GM21576 (cell line): ENCODE data around the gene POLQ.
"Not testable (repeated sequence)": the region's sequence is repeated elsewhere in the genome, so short reads cannot be mapped to it uniquely, and the experiment has no call there.

Source experiments
- ATAC-seq: cut with Tn5 transposase; IDR thresholded peaks from one replicate; pipeline ENCODE4 v1.9.1; 2021; ENCODE audit warnings: mild to moderate bottlenecking, moderate library complexity; ENCODE audit not compliant: unreplicated experiment

Gene POLQ

GRCh38 chr3:121514496-121514895 lies 31.3 kb downstream of the POLQ start:
- ATAC-seq, result no peak

DNA sequence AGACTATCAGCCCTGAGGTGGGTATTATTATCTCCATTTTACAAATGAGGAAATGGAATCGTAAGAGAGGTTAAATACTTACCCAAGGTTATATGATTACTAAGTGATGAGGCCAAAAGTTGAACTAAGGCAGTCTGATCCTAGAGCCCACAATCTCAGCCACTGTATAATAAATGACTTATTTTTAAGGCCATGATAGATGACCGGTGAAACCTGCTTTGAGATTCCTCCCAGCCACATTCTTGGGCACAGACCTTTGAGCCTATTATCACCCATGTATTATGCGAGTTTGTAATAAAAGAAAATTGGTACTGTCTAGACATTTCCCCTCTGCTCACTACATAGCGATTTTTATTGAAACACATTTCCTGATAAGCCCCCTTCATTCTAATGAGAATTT lies 37.4 kb downstream of the POLQ start:
- ATAC-seq, result no peak

- ATAC-seq, result no peak
Measured at GRCh38 chr3:121505256-121505655, 40.5 kb downstream of the POLQ start.

GRCh38 chr3:121504618-121505017 lies 41.2 kb downstream of the POLQ start:
- ATAC-seq, result no peak

DNA sequence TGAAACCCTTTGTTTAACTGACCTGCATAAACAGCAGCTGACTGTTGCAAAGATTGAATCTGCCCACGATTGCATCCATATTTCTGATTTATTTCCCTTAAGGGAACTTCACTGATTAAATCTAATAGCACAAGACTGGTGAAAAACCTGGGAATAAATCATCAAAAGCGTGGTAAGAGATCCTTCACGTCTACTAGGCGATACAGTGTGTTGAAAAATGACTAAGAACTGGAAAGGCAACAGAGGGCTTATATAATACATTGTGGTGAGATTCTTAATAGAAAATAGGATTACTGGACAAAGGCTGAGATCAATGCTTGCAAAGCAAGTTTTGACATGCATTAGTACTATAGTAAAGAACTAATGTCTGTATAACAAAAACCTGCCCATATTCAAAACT lies 49.0 kb downstream of the POLQ start:
- ATAC-seq, result no peak

DNA sequence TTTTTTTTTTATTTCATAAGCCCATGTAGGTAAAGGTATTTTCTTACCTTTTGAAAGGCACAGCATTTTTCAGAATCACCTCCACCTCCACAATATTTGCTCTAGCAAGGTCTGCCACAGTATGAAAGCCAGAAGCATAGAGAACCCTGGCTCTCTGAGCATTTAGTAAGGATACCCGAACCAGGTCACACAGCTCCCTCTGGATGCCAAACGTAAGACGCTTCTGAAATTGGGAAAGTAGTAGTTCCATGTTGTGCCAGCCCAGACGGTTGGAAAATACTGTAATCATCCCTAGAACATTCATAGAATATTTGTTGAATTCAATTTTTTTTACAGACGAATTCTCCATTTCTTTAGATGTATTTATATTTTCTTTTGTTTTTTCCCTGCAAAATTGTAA lies 52.4 kb downstream of the POLQ start:
- ATAC-seq, result no peak

- ATAC-seq, result no peak
Measured at GRCh38 chr3:121491683-121492320, 54.0 kb downstream of the POLQ start.

DNA sequence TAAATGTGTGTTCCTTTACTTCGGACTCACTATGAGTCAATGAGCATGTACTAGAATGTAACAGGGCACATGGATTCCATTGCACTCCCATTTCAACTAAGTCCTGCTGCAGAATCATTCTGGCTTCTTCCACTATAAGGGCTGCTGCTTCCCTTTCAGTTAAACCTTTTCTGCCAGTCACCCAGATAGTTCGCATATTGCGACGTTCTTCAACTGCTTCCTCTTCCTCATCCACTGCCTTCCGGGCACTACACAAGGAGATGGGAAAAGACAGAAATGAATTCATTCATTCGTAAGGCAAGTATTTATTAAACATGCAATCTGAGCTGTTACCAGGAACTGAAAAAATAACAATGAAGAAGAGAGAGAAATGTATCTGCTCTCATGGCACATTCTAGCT lies 55.6 kb downstream of the POLQ start:
- ATAC-seq, result no peak

- ATAC-seq, result no peak
Measured at GRCh38 chr3:121488628-121489027, 57.2 kb downstream of the POLQ start.

DNA sequence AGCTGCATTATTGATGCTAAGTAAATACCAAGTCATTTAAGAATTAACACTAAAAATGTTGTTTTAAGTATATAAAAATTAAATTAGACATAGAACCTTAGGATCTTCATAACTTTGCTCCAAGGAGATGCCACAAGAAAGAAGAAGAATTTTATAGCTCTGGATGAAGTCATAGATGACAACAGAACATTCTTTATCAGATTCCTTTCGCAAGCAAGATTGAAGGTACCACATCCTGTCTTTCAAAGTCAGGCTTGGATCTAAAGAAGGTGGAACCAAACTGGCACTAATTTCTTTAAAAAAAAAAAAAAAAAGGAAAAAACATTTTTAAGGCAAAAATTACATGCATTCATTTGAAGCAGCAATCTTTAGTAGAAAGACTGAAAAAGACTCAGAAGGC lies 62.5 kb downstream of the POLQ start:
- no peak for ATAC-seq

DNA sequence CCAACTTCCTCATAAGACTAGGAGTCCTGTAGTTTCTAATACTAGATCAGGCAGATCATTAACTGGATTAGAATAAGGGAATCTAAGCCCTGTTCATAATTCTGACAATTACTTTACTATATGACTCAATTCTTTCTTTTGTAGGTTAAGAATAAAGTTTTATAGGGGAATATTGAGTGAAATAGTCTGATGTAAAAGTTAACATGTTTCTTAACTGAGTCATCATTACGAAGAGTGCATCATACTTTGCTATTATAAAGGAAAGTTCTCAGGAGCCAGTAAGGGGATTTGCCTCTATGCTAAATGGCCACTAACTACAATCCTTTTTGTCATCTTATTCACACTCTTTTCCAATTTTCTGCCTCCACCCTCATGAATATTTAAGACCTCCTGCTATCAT lies 63.1 kb downstream of the POLQ start:
- ATAC-seq, result no peak

DNA sequence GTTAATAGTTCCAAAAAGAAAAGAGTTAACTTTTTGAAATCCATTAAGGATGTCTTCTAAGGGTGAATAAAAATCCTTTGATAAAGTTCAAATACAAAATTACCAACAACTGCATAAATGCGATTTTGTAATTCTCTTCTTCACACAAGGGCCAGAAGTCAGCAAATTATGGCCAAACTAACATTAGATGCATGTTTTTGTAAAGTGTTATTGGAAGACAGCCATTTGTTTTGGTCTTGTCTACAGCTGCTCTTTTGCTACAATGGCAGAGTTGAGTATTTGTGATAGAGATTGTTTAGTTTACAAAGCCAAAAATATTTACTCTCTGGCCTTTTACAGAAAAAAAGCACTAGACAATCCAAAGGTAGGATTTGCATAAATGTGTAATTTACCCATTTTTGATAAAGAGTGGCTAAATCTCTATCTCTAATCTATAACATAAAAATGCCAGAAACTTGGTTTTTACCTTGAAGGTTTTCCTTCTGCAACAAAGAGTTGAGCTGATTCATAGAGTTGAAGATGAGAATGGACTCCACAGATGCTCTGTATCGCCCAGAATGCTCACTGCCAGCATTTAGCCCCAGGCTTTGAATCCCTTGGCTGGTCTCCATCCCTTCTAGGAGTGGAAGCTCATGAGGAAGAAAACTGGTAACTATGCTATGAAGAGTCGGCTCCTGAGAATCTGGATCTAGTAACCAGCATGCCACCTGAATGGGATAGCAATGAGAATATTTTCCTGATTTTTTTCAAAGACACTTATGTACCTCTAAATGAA lies 64.5 kb downstream of the POLQ start:
- ATAC-seq, result no peak

GRCh38 chr3:121477589-121477988 lies 68.2 kb downstream of the POLQ start:
- ATAC-seq, result no peak

- ATAC-seq, result no peak
Measured at GRCh38 chr3:121473001-121473400, 72.8 kb downstream of the POLQ start.

DNA sequence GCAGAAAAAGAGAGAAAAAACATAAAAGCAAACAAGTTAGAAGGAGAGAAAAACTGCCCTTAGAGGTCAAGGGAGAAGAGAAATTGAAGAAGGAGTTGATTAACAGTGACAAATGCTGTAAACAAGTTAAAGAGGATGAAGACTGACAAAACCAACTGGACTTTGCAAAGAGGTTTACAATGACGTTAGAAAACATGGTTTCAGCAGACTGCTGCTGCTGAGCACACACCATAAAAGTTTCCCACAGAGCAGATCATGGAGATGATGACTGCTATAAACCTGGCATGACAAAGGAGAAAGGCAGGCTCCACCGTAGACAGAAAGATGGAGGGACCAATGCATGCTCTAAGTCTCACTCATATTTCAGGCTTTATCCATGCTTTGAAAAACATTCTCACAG lies 78.7 kb downstream of the POLQ start:
- ATAC-seq, result no peak

DNA sequence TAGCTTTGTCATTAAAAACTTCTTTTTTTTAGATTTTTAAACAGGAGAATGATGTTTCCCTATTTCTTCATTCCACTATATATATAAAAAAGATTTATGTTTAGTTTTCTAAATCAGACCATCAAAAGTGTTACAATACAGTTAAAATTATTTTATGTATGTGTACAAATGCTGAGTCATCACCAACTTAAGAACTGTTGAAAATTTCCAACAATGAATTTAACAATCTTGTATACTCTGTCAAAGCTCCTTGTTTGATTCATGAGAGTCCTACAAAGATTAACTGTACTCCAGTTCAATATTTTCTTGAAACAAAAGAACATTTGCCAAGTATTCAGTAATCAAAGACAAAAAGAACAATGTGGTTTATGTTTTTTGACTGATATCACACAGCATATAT lies 82.0 kb downstream of the POLQ start:
- ATAC-seq, result no peak

- no peak for ATAC-seq
Measured at GRCh38 chr3:121462565-121462964, 83.2 kb downstream of the POLQ start.

- ATAC-seq, result not testable (repeated sequence)
Measured at GRCh38 chr3:121451752-121452151, 94.0 kb downstream of the POLQ start.

GRCh38 chr3:121443456-121443855 lies 102.3 kb downstream of the POLQ start:
- no peak for ATAC-seq

DNA sequence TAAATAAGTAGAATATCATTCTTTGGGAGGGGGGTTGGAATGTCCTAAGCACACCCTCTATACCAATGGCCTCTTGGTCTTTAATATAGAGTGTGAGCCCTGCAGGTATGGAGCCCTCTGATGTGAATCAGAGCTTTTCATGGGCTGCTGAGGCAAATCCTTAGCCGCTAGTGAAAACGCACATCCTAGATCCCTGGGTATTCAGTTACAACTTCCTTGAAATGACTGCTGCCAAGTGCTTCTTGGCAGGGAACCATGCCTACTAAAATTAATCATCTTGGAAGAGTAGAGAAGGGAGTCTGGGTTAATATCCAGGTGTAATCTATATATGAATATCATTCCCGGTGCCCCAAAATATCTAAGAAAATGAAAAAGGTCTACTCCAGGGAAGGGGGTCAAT lies 109.1 kb downstream of the POLQ start:
- ATAC-seq, result no peak

DNA sequence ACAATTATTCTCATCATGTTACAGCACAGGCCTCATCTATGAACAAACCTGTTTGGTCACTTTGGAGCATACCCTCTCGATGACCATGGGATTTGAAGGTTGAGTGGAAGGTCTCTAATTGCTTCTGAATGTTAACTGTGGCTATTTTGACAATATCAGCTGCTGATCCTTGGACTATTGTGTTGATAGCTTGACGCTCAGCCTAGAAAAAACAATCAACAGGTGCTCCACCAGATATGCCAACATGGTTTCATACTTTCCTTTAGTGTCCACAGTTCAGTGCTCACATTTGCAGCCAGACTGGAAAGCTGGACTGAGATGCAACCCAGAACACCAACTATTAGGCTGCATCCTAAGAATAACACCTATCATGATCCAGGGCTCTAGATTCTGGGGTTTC lies 109.7 kb downstream of the POLQ start:
- ATAC-seq, result no peak

DNA sequence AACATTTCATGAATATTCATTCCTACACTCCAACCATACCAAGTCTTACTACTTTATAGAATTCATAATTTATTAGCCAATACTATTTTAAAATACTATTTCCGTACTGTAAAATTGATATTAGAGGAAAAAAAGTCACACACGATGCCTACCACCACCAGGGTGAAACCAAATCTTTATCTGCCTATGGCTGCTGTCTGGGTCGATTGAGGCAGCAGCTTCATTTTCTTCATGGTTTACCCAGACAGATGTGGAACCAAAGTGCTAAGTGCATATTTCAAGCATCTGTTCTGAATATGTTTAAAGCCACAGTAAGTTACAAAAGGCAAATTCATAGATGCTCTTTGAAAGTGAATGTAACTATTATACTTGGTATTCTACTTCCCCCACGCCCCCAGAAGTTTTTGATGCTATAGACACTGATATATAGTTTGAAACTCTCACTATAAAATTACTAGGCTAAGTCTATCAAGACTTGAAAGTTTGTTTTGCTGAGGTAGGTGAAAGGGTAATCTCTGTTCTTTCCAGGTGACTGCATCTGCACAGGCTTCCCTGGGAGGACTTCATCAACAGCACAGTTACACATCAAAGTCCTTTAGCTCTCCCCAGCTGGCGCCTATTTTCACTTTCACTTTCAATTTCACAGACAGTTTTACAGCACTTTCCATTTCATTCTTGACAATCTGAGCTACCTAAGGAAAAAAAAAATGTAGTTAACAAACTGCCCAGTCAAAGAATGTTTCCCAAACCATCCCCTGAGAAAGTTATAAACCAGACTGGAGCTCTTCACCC lies 113.9 kb downstream of the POLQ start:
- peak; percentile 95 for ATAC-seq
